ENCODE data around the gene DNAJB6. TPM values are rescaled to one million over a fixed set of nuclear protein-coding genes. Genes with fewer than 3 reads are reported as not detected.

The DNAJB6 gene
- total RNA-seq, 2 experiments from 2014 or later: 56.4 to 65.9 TPM

GRCh38 chr7:157389951-157390730 is 53.3 kb downstream of the DNAJB6 start:
- Histone ChIP-seq H3K4me3 (ENCODE audit: low read depth, low read length, poor library complexity, severe bottlenecking) (no peak overlapping the region), H3K9me2 (ENCODE audit: insufficient read depth, low read length) (no peaks in the 10 kb centered on the region), H3K4me2 (ENCODE audit: low read length) (no peak overlapping the region), H3K9me3 (ENCODE audit: low read length) (no peaks in the 10 kb centered on the region), H3K4me1 (ENCODE audit: insufficient read depth, low read length, poor library complexity, severe bottlenecking) (peaks cover 10% of the 10 kb centered on the region), H3K79me2 (ENCODE audit: insufficient read depth, low read depth, low read length) (peaks cover 16% of the 10 kb centered on the region; the same call in 1 of the 2 replicates), H3K27ac (ENCODE audit: low read depth, low read length, poor library complexity, severe bottlenecking) (no peak overlapping the region), H2AFZ (ENCODE audit: low read length) (no peak overlapping the region), H3K36me3 (ENCODE audit: insufficient read depth, low read length) (peaks cover 78% of the 10 kb centered on the region), H4K20me1 (ENCODE audit: insufficient read depth, low read length) (no peaks in the 10 kb centered on the region)
- DNase-seq (ENCODE audit: low spot score): no peak
- TF ChIP-seq EZH2phosphoT487 (IDR thresholded peaks at IDR 0.05; ENCODE audit: borderline replicate concordance, low read depth, low read length) (no peak), CTCF (conservative IDR thresholded peaks at IDR 0.05; ENCODE audit: low read length) (no peak)
- ChIA-PET CTCF (ENCODE audit: unreplicated experiment) (no interaction called here), POLR2A (no interaction called here)
- no TSS peak for BruUV-seq (replicated peaks)
- intact Hi-C loops (cut with micrococcal nuclease; ENCODE audit: unreplicated experiment): no loop called here

GRCh38 chr7:157391036-157391710 is 54.4 kb downstream of the DNAJB6 start:
- TF ChIP-seq EZH2phosphoT487 (IDR thresholded peaks at IDR 0.05; ENCODE audit: borderline replicate concordance, low read depth, low read length): no peak
- TF ChIP-seq CTCF (conservative IDR thresholded peaks at IDR 0.05; ENCODE audit: low read length): no peak
- no peak overlapping the region for H2AFZ ChIP-seq (ENCODE audit: low read length)
- H3K9me3 ChIP-seq (ENCODE audit: low read length): no peaks in the 10 kb centered on the region
- CTCF ChIA-PET (ENCODE audit: unreplicated experiment): no interaction called here
- POLR2A ChIA-PET: no interaction called here
- no peak overlapping the region for H3K4me3 ChIP-seq (ENCODE audit: low read depth, low read length, poor library complexity, severe bottlenecking)
- H3K79me2 ChIP-seq (ENCODE audit: insufficient read depth, low read depth, low read length): peaks cover 16% of the 10 kb centered on the region; the same call in 1 of the 2 replicates
- no peak overlapping the region for H3K4me2 ChIP-seq (ENCODE audit: low read length)
- DNase-seq (ENCODE audit: low spot score): no peak
- peaks cover 75% of the 10 kb centered on the region for H3K36me3 ChIP-seq (ENCODE audit: insufficient read depth, low read length)
- H4K20me1 ChIP-seq (ENCODE audit: insufficient read depth, low read length): no peaks in the 10 kb centered on the region
- no peak overlapping the region for H3K27ac ChIP-seq (ENCODE audit: low read depth, low read length, poor library complexity, severe bottlenecking)
- H3K9me2 ChIP-seq (ENCODE audit: insufficient read depth, low read length): no peaks in the 10 kb centered on the region
- no TSS peak for BruUV-seq (replicated peaks)
- intact Hi-C loops (cut with micrococcal nuclease; ENCODE audit: unreplicated experiment): no loop called here
- peaks cover 10% of the 10 kb centered on the region for H3K4me1 ChIP-seq (ENCODE audit: insufficient read depth, low read length, poor library complexity, severe bottlenecking)
